SJSA1 (cell line): ENCODE measurements around the gene P2RY14. TPM values are rescaled to one million over a fixed set of nuclear protein-coding genes. Genes with fewer than 3 reads are reported as not detected.

Experiments
- DNase-seq, 2 experiments: peaks; one replicate each; pipeline ENCODE4 v3.0.0-alpha.2; 2015 to 2020; ENCODE audit warnings: low spot score in 2 of 2, low read depth in 1 of 2
- H3K27ac ChIP-seq: fragments of 250-450 bp; sonication (Bioruptor Pico); 2 replicates; pipeline ENCODE4 v1.5.1; 2020; ENCODE audit warnings: mild to moderate bottlenecking, moderate library complexity
- H3K27me3 ChIP-seq: fragments of 250-450 bp; sonication (Bioruptor Pico); replicated peaks from 2 replicates; pipeline ENCODE4 v1.5.1; 2020; ENCODE audit warnings: mild to moderate bottlenecking, moderate library complexity
- H3K36me3 ChIP-seq: fragments of 250-450 bp; sonication (Bioruptor Pico); 2 replicates; pipeline ENCODE4 v1.5.1; 2020; ENCODE audit warnings: mild to moderate bottlenecking
- H3K4me1 ChIP-seq: fragments of 250-450 bp; sonication (Bioruptor Pico); replicated peaks from 2 replicates; pipeline ENCODE4 v1.6.1; 2021; ENCODE audit warnings: mild to moderate bottlenecking
- H3K4me3 ChIP-seq: fragments of 250-450 bp; sonication (Bioruptor Pico); 2 replicates; pipeline ENCODE4 v1.5.1; 2020; ENCODE audit warnings: mild to moderate bottlenecking
- H3K9me3 ChIP-seq: fragments of 250-450 bp; sonication (Bioruptor Pico); replicated peaks from 2 replicates; pipeline ENCODE4 v1.5.1; 2020; ENCODE audit warnings: mild to moderate bottlenecking
- total RNA-seq: library from RNA; depleted of rRNA; stranded (reverse); fragments of >200 nt; shearing (Covaris generic); gene quantifications from 2 replicates; pipeline ENCODE4 v1.2.3, GENCODE V29; 2014

P2RY14 gene
- total RNA-seq, 1 experiment from 2014 or later: not detected

DNA sequence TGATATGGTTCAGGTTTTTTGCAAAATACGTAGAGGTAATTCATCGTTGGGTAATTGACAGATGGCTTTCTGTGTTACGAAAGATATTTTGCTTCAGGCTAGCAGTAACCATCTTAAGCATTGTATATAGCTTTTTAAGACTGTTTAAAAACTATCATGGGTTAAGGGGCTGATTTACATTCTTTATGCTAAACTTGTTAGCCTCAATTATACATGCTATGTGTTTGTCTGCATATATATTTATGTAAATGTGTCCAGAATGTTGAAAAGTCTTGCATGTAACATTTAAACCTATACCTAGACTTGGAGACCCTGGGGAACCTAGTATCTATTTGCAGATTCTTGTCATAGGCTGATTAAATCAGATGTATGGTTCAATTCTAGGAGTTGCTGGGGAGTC lies 11.1 kb upstream of the P2RY14 start:
- Histone ChIP-seq H3K4me3 (no peak overlapping the region), H3K36me3 (no peaks in the 10 kb centered on the region), H3K27me3 (no peaks in the 10 kb centered on the region), H3K27ac (no peak overlapping the region), H3K4me1 (peaks cover 3% of the 10 kb centered on the region), H3K9me3 (no peaks in the 10 kb centered on the region)
- DNase-seq: no peak

- peaks cover 29% of the 10 kb centered on the region for H3K4me1 ChIP-seq
Observed at GRCh38 chr3:151285940-151286339, 7.6 kb upstream of the P2RY14 start.

GRCh38 chr3:151283907-151284461 lies 5.6 kb upstream of the P2RY14 start:
- H3K9me3 ChIP-seq: no peaks in the 10 kb centered on the region
- DNase-seq: peak in 1 of 2 experiments; percentile 56
- no peaks in the 10 kb centered on the region for H3K27me3 ChIP-seq
- peaks cover 29% of the 10 kb centered on the region for H3K4me1 ChIP-seq
- H3K27ac ChIP-seq: peak overlapping the region; percentile 22; the same call in 1 of the 2 replicates
- no peaks in the 10 kb centered on the region for H3K36me3 ChIP-seq
- no peak overlapping the region for H3K4me3 ChIP-seq

More at GRCh38 chr3:151285940-151286339, 7.6 kb upstream of the P2RY14 start:
- no peaks in the 10 kb centered on the region for H3K9me3 ChIP-seq
- no peaks in the 10 kb centered on the region for H3K36me3 ChIP-seq
- no peak overlapping the region for H3K27ac ChIP-seq
- no peak for DNase-seq
- no peak overlapping the region for H3K4me3 ChIP-seq
- H3K27me3 ChIP-seq: no peaks in the 10 kb centered on the region

GRCh38 chr3:151283387-151283786 lies 5.0 kb upstream of the P2RY14 start:
- H3K27ac ChIP-seq: peak overlapping the region; percentile 22; the same call in 1 of the 2 replicates
- peaks cover 29% of the 10 kb centered on the region for H3K4me1 ChIP-seq
- H3K36me3 ChIP-seq: no peaks in the 10 kb centered on the region
- H3K9me3 ChIP-seq: no peaks in the 10 kb centered on the region
- no peak overlapping the region for H3K4me3 ChIP-seq
- DNase-seq: no peak
- no peaks in the 10 kb centered on the region for H3K27me3 ChIP-seq

- no peaks in the 10 kb centered on the region for H3K9me3 ChIP-seq
- no peaks in the 10 kb centered on the region for H3K36me3 ChIP-seq
- H3K27ac ChIP-seq: no peak overlapping the region
- no peak overlapping the region for H3K4me3 ChIP-seq
- no peaks in the 10 kb centered on the region for H3K27me3 ChIP-seq
- DNase-seq: peak in 1 of 2 experiments; percentile 59
- peaks cover 29% of the 10 kb centered on the region for H3K4me1 ChIP-seq
Observed at GRCh38 chr3:151282921-151283320, 4.6 kb upstream of the P2RY14 start.

GRCh38 chr3:151281671-151282324 lies 3.5 kb upstream of the P2RY14 start:
- DNase-seq: peak; percentile 55 to 65
- peaks cover 29% of the 10 kb centered on the region for H3K4me1 ChIP-seq
- H3K36me3 ChIP-seq: no peaks in the 10 kb centered on the region
- H3K27ac ChIP-seq: peak overlapping the region; percentile 64
- H3K4me3 ChIP-seq: no peak overlapping the region
- H3K27me3 ChIP-seq: no peaks in the 10 kb centered on the region
- no peaks in the 10 kb centered on the region for H3K9me3 ChIP-seq

GRCh38 chr3:151276687-151277042 lies 1.7 kb downstream of the P2RY14 start:
- H3K36me3 ChIP-seq: no peaks in the 10 kb centered on the region
- H3K9me3 ChIP-seq: no peaks in the 10 kb centered on the region
- peaks cover 4% of the 10 kb centered on the region for H3K4me1 ChIP-seq
- no peaks in the 10 kb centered on the region for H3K27me3 ChIP-seq
- H3K27ac ChIP-seq: no peak overlapping the region
- DNase-seq: no peak
- H3K4me3 ChIP-seq: no peak overlapping the region

GRCh38 chr3:151276038-151276686 lies 2.2 kb downstream of the P2RY14 start:
- no peak overlapping the region for H3K4me3 ChIP-seq
- no peaks in the 10 kb centered on the region for H3K4me1 ChIP-seq
- DNase-seq: no peak
- no peaks in the 10 kb centered on the region for H3K9me3 ChIP-seq
- H3K27ac ChIP-seq: no peak overlapping the region
- H3K36me3 ChIP-seq: no peaks in the 10 kb centered on the region
- H3K27me3 ChIP-seq: no peaks in the 10 kb centered on the region

- Histone ChIP-seq H3K36me3 (no peaks in the 10 kb centered on the region), H3K4me3 (no peak overlapping the region), H3K4me1 (no peaks in the 10 kb centered on the region), H3K27ac (no peak overlapping the region), H3K27me3 (no peaks in the 10 kb centered on the region), H3K9me3 (no peaks in the 10 kb centered on the region)
- DNase-seq: no peak
Observed at GRCh38 chr3:151275091-151275490, 3.3 kb downstream of the P2RY14 start.

DNA sequence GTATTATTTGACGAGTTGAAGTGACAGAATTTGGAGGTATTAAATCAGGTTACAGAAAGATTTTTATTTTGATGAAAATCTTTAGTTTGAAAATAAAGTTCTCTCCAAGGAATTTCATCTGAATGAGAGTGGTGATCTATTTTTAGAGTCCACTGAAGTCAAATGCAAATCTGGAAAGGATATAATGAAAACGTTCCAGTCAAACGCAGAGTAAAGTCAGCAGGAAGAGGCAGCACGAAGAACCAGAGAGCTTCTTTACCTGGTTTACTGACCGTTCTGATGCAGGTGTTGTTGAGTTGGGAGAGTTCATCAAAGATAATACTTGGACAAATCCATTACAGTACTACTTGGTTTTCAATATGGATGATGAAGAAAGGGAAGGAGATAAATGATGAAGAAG lies 8.7 kb downstream of the P2RY14 start:
- Histone ChIP-seq H3K27ac (no peak overlapping the region), H3K4me3 (no peak overlapping the region), H3K27me3 (no peaks in the 10 kb centered on the region), H3K36me3 (no peaks in the 10 kb centered on the region), H3K9me3 (no peaks in the 10 kb centered on the region), H3K4me1 (peaks cover 32% of the 10 kb centered on the region)
- no peak for DNase-seq

DNA sequence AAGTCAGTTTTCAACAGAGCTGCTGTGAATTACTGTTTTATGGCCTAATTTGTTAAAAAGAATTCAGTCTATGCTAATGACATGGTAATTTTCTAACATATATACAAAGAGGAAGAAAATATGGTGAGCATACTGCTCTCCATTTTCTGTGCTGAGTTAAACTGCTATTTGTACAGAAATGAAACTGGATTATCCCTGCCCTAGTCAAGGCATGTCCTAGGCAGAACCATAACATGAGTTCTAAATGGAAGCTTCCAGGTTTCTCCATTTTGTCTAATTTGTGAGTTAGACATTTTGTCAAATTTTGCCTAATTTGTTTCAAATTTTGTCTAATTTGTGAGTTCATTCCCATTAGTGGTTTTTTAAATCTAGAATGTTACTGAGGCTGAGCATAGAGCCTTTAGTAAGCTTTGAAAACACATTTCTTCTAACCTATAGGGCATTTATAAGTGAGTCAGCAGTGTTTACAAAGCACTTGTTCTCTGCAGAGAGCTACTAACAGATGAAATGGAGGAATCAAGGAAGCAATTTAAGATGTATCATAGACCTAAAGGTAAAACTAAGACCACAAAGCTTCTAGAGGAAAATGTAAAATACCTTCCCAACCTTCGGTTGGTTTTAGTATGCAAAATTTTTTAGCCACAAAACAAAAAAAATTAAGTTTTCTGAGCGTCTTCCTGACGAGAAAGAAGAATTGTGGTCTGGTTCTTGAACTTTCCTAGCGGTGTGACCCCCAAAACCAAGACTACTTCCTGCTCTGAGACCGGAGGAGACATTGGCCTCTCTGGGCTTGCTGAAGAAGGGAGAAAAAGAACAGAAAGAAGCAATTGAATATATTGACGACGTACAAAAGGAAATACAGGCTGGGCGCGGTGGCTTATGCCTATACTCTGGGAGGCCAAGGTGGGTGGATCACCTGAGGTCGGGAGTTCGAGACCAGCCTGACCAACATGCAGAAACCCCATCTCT lies 9.8 kb downstream of the P2RY14 start:
- DNase-seq: no peak
- Histone ChIP-seq H3K4me3 (no peak overlapping the region), H3K27me3 (0 out of 2 replicates have a peak, but pooled peaks cover 2% of the 10 kb centered on the region), H3K9me3 (no peaks in the 10 kb centered on the region), H3K27ac (no peak overlapping the region), H3K36me3 (no peaks in the 10 kb centered on the region), H3K4me1 (peaks cover 43% of the 10 kb centered on the region)

DNA sequence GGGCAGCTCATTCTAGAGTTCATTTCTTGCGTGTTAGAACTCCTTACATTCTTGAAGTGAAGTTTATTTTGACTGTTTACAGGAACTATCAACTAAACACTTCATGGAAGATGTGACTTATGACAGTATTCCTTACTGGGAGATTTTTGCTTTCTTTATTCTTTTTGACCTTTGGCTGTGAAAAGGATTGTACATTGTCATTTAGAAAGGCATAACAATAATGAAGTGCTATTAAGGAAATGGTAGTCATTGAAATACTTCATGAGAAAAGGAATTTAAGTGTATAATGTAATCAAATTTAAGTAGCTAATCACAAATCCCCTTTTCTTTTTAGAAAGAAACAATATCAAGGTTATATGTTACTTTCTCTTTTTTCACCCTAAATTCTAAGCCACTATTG lies 11.3 kb downstream of the P2RY14 start:
- Histone ChIP-seq H3K27ac (peak overlapping the region; percentile 18; the same call in 1 of the 2 replicates), H3K36me3 (no peaks in the 10 kb centered on the region), H3K4me3 (no peak overlapping the region), H3K27me3 (0 out of 2 replicates have a peak, but pooled peaks cover 2% of the 10 kb centered on the region), H3K4me1 (peaks cover 52% of the 10 kb centered on the region), H3K9me3 (no peaks in the 10 kb centered on the region)
- peak in 1 of 2 experiments; percentile 24 for DNase-seq

- no peaks in the 10 kb centered on the region for H3K9me3 ChIP-seq
- 0 out of 2 replicates have a peak, but pooled peaks cover 2% of the 10 kb centered on the region for H3K27me3 ChIP-seq
- peaks cover 52% of the 10 kb centered on the region for H3K4me1 ChIP-seq
- no peak overlapping the region for H3K27ac ChIP-seq
- DNase-seq: no peak
- H3K4me3 ChIP-seq: no peak overlapping the region
- H3K36me3 ChIP-seq: no peaks in the 10 kb centered on the region
Observed at GRCh38 chr3:151265866-151266265, 12.5 kb downstream of the P2RY14 start.
